ENCODE measurements around the gene CCNL1. TPM values are rescaled to one million over a fixed set of nuclear protein-coding genes. Genes with fewer than 3 reads are reported as not detected.

The CCNL1 gene
- total RNA-seq, 4 donors from 2014 or later = 173 to 308 (median 197) TPM

- no peak for TF ChIP-seq CTCF (IDR thresholded peaks at IDR 0.05; ENCODE audit: low read depth)
Observed at GRCh38 chr3:157117206-157117605, 42.7 kb downstream of the CCNL1 start.

- no peak for TF ChIP-seq CTCF (IDR thresholded peaks at IDR 0.05; ENCODE audit: low read depth)
Observed at GRCh38 chr3:157116017-157116416, 43.9 kb downstream of the CCNL1 start.

GRCh38 chr3:157115069-157116006, 44.6 kb downstream of the CCNL1 start:
- no peak for TF ChIP-seq CTCF (IDR thresholded peaks at IDR 0.05; ENCODE audit: low read depth)

GRCh38 chr3:157113832-157114505, 46.0 kb downstream of the CCNL1 start:
- TF ChIP-seq CTCF (IDR thresholded peaks at IDR 0.05; ENCODE audit: low read depth) = no peak

- TF ChIP-seq CTCF (IDR thresholded peaks at IDR 0.05; ENCODE audit: low read depth) = no peak
Observed at GRCh38 chr3:157112536-157112935, 47.4 kb downstream of the CCNL1 start.

GRCh38 chr3:157111518-157111917, 48.4 kb downstream of the CCNL1 start:
- TF ChIP-seq CTCF (IDR thresholded peaks at IDR 0.05; ENCODE audit: low read depth) = no peak

GRCh38 chr3:157110761-157111278, 49.1 kb downstream of the CCNL1 start:
- no peak for TF ChIP-seq CTCF (IDR thresholded peaks at IDR 0.05; ENCODE audit: low read depth)

Measured in subcutaneous adipose tissue (tissue), 4 donors.